Prostate gland (tissue), 2 donors: ENCODE data around the gene AFAP1.

Experiments used
- CTCF ChIP-seq, 4 experiments: fragments of 200-600 bp in 2 of 4; fragments of 450-650 bp in 2 of 4; sonication (generic) in 2 of 4; IDR thresholded peaks; 1 replicate in 3 of 4; 2 replicates in 1 of 4; pipeline ENCODE4 v1.5.1; 2016 to 2019; ENCODE audit warnings: antibody characterized with exemption in 4 of 4, mild to moderate bottlenecking in 2 of 4, moderate library complexity in 2 of 4
- POLR2A ChIP-seq: fragments of 450-650 bp; IDR thresholded peaks from one replicate; pipeline ENCODE4 v1.6.1; 2016; ENCODE audit warnings: antibody characterized with exemption, mild to moderate bottlenecking
- POLR2AphosphoS5 ChIP-seq: sonication (generic); formaldehyde crosslinking; IDR thresholded peaks from one replicate; pipeline ENCODE4 v1.6.1; 2017; ENCODE audit warnings: antibody characterized with exemption

GRCh38 chr4:7938266-7938608 is 1.4 kb downstream of the AFAP1 start:
- TF ChIP-seq CTCF (IDR thresholded peaks at IDR 0.05) (no peak), POLR2AphosphoS5 (no peak), POLR2A (no peak)
